Measurements from ENCODE around the gene ADAMTS7. TPM values are rescaled to one million over a fixed set of nuclear protein-coding genes. Genes with fewer than 3 reads are reported as not detected.
"Not testable (repeated sequence)": the region's sequence is repeated elsewhere in the genome, so short reads cannot be mapped to it uniquely, and the experiment has no call there.

Gene ADAMTS7
- total RNA-seq, 1 donor from 2014 or later: 27.4 TPM

GRCh38 chr15:78791357-78791756 is 19.9 kb downstream of the ADAMTS7 start:
- Histone ChIP-seq H3K4me3 (ENCODE audit: low read depth, low read length) (no peak overlapping the region), H3K27me3 (ENCODE audit: control insufficient read depth, insufficient read depth, low read length) (no peaks in the 10 kb centered on the region), H3K36me3 (ENCODE audit: control insufficient read depth, insufficient read depth, low read length) (peaks cover 1% of the 10 kb centered on the region)
- no peak for TF ChIP-seq CTCF (IDR thresholded peaks at IDR 0.05; ENCODE audit: insufficient read depth, low read length, poor library complexity, severe bottlenecking)
- no peak for DNase-seq (ENCODE audit: low read depth)

GRCh38 chr15:78790027-78790426 is 21.2 kb downstream of the ADAMTS7 start:
- Histone ChIP-seq H3K4me3 (ENCODE audit: low read depth, low read length) (no peak overlapping the region), H3K36me3 (ENCODE audit: control insufficient read depth, insufficient read depth, low read length) (peaks cover 1% of the 10 kb centered on the region), H3K27me3 (ENCODE audit: control insufficient read depth, insufficient read depth, low read length) (no peaks in the 10 kb centered on the region)
- no peak for TF ChIP-seq CTCF (IDR thresholded peaks at IDR 0.05; ENCODE audit: insufficient read depth, low read length, poor library complexity, severe bottlenecking)
- DNase-seq (ENCODE audit: low read depth): no peak

GRCh38 chr15:78789615-78790014 is 21.6 kb downstream of the ADAMTS7 start:
- no peak for TF ChIP-seq CTCF (IDR thresholded peaks at IDR 0.05; ENCODE audit: insufficient read depth, low read length, poor library complexity, severe bottlenecking)
- H3K4me3 ChIP-seq (ENCODE audit: low read depth, low read length): no peak overlapping the region
- no peaks in the 10 kb centered on the region for H3K27me3 ChIP-seq (ENCODE audit: control insufficient read depth, insufficient read depth, low read length)
- DNase-seq (ENCODE audit: low read depth): no peak
- H3K36me3 ChIP-seq (ENCODE audit: control insufficient read depth, insufficient read depth, low read length): peaks cover 1% of the 10 kb centered on the region

DNA sequence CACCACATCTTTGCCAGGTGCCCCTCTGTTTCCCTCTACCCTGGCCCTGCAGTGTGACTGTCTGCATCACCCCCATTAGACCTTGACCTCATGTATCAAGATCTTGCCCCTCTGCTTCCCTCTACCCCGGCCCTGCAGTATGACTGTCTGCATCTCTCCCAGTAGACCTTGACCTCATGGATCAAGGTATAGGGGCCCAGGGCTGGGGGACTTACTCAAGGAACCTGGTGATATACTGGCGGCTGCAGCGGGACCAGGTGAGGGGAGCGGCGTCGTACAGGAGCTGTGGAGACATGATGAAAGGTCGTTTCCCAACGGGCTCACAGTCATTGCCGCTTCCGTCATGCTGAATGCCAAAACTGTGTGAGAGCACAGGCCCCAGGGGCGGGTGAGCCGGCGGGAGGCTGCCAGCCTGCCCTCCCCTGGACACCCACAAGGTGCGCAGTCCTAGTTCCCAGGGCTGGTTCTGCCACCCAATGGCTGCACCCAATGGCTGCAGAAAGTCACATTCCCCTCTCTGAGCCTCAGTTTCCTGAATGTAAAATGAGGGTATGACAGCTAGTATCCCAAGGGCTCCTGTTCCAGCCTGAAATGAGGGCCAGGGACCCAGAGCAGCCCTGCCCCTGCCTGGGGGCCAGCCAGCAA is 23.1 kb downstream of the ADAMTS7 start:
- no peak for TF ChIP-seq CTCF (IDR thresholded peaks at IDR 0.05; ENCODE audit: insufficient read depth, low read length, poor library complexity, severe bottlenecking)
- H3K4me3 ChIP-seq (ENCODE audit: low read depth, low read length): no peak overlapping the region
- DNase-seq (ENCODE audit: low read depth): no peak
- H3K36me3 ChIP-seq (ENCODE audit: control insufficient read depth, insufficient read depth, low read length): no peaks in the 10 kb centered on the region
- H3K27me3 ChIP-seq (ENCODE audit: control insufficient read depth, insufficient read depth, low read length): no peaks in the 10 kb centered on the region

DNA sequence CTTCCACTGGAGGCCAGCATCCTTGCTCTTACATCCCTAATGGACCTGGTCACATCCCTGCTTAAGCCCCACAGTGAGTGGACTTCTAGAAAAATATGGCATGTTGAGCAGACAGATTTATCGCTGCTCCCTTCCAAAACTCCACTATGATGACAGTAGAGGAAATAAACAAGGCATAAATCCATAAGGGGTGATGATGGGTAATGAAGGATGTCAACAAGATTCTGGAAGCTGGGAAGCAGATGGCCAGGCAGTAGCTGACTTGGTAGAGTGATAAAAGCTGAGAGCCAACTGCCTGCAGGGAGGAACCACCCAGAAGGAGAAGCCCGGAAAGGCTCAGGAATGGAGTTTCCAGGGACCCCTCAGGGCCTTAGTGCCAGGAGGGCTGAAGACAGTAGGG is 28.9 kb downstream of the ADAMTS7 start:
- not testable (repeated sequence) for DNase-seq (ENCODE audit: low read depth); H3K36me3 ChIP-seq (ENCODE audit: control insufficient read depth, insufficient read depth, low read length); H3K4me3 ChIP-seq (ENCODE audit: low read depth, low read length); H3K27me3 ChIP-seq (ENCODE audit: control insufficient read depth, insufficient read depth, low read length)

DNA sequence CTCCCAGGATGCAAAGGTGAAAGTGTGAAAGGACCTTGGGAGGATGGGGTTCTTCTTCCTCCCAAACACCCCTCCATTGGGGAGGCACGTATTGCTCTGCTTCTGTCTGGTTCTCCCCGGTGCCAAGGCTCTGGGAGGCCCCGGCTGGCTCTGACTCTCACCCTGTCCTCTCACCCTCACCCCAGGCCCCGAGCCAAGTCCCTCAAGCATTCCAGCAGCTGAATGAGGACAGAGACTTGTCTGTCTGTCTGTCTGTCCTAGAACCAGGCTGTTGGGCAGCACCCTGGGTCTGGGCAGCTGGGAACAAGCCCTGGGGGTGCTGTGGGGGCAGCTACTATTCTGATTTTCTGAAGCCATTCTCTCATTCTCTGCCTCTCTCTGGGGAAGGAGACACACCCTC is 29.9 kb downstream of the ADAMTS7 start:
- H3K4me3 ChIP-seq (ENCODE audit: low read depth, low read length); H3K36me3 ChIP-seq (ENCODE audit: control insufficient read depth, insufficient read depth, low read length); H3K27me3 ChIP-seq (ENCODE audit: control insufficient read depth, insufficient read depth, low read length); DNase-seq (ENCODE audit: low read depth): not testable (repeated sequence)

GRCh38 chr15:78779975-78780374 is 31.3 kb downstream of the ADAMTS7 start:
- not testable (repeated sequence) for DNase-seq (ENCODE audit: low read depth); H3K27me3 ChIP-seq (ENCODE audit: control insufficient read depth, insufficient read depth, low read length); H3K36me3 ChIP-seq (ENCODE audit: control insufficient read depth, insufficient read depth, low read length); H3K4me3 ChIP-seq (ENCODE audit: low read depth, low read length)

GRCh38 chr15:78779176-78779785 is 32.0 kb downstream of the ADAMTS7 start:
- H3K27me3 ChIP-seq (ENCODE audit: control insufficient read depth, insufficient read depth, low read length); DNase-seq (ENCODE audit: low read depth); H3K36me3 ChIP-seq (ENCODE audit: control insufficient read depth, insufficient read depth, low read length); H3K4me3 ChIP-seq (ENCODE audit: low read depth, low read length): not testable (repeated sequence)
